ENCODE results near the gene PRRT1B. TPM values are rescaled to one million over a fixed set of nuclear protein-coding genes. Genes with fewer than 3 reads are reported as not detected.

The PRRT1B gene
- total RNA-seq, 6 experiments from 2014 or later, result not detected

- H3K36me3 Mint-ChIP-seq (ENCODE audit: low read depth), result peaks cover 20% of the 10 kb centered on the region
- H3K27me3 Mint-ChIP-seq (ENCODE audit: insufficient read depth), result peaks cover 26% of the 10 kb centered on the region
- H3K4me1 Mint-ChIP-seq (ENCODE audit: low read depth), result peaks cover 32% of the 10 kb centered on the region
- DNase-seq, result peak; percentile 81
- TF ChIP-seq, protein P1, sequence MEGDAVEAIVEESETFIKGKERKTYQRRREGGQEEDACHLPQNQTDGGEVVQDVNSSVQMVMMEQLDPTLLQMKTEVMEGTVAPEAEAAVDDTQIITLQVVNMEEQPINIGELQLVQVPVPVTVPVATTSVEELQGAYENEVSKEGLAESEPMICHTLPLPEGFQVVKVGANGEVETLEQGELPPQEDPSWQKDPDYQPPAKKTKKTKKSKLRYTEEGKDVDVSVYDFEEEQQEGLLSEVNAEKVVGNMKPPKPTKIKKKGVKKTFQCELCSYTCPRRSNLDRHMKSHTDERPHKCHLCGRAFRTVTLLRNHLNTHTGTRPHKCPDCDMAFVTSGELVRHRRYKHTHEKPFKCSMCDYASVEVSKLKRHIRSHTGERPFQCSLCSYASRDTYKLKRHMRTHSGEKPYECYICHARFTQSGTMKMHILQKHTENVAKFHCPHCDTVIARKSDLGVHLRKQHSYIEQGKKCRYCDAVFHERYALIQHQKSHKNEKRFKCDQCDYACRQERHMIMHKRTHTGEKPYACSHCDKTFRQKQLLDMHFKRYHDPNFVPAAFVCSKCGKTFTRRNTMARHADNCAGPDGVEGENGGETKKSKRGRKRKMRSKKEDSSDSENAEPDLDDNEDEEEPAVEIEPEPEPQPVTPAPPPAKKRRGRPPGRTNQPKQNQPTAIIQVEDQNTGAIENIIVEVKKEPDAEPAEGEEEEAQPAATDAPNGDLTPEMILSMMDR (IDR thresholded peaks at IDR 0.05), result no peak
- peaks cover 10% of the 10 kb centered on the region; the same call in 1 of the 2 replicates for H3K9me3 Mint-ChIP-seq
- H3K27ac Mint-ChIP-seq, result peak overlapping the region; percentile 67
- peak overlapping the region; percentile 80 for H3K4me3 Mint-ChIP-seq
Observed at GRCh38 chr9:131500939-131501541, 44.3 kb upstream of the PRRT1B start.

GRCh38 chr9:131502781-131503625 is 42.3 kb upstream of the PRRT1B start, which contains the start of gene POMT1:
TSS of gene POMT1 (plus strand) at chr9:131502918. CDS start at chr9:131504219, 1,301 bp downstream.
- TF ChIP-seq, protein P1 (IDR thresholded peaks at IDR 0.05), result no peak
- peaks cover 10% of the 10 kb centered on the region; the same call in 1 of the 2 replicates for H3K9me3 Mint-ChIP-seq
- peak within 1 kb of the TSS; percentile 75 for H3K27ac Mint-ChIP-seq

DNA sequence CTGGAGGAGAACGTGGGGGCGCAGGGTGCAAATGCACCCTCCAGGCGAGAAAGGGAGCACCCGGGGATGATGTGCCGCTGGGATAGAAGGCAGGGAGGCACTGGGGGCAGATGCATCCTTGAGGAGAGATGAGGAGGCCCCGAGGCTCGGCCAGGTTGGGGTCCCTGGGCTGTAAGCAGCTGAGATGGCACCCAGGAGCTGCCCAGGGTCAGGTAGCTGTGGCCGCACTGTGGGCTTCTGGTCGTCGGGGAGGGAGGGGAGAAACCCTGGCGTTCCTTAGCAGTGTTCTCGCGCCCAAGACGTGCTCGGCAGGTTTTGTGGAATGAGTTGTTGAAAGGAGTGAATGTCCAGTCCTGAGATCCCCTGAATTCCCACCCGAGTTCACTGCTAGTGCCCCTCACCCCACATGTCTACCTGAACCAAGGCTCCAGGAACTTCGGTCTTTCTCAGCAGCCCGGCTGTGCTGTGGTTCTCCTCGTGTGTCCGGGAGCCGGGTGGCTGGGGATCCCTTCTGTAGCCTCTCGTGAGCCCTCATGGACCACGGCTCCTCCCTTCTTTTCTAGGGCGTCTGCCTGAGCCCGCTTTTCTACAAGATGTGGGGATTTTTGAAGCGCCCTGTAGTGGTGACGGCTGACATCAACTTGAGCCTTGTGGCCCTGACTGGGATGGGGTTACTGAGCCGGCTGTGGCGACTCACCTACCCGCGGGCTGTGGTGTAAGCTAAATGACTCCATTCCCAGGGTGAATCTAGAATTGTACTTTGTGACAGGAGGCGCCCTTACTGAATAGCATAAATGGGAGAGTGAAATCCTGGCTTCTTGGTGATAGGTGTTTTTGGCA is 41.5 kb upstream of the PRRT1B start:
- peaks cover 26% of the 10 kb centered on the region for H3K27me3 Mint-ChIP-seq (ENCODE audit: insufficient read depth)
- peak overlapping the region; percentile 98 for H3K4me3 Mint-ChIP-seq
- peaks cover 32% of the 10 kb centered on the region for H3K4me1 Mint-ChIP-seq (ENCODE audit: low read depth)
- peak overlapping the region; percentile 75 for H3K27ac Mint-ChIP-seq
- peaks cover 27% of the 10 kb centered on the region for H3K36me3 Mint-ChIP-seq (ENCODE audit: low read depth)
- peak; percentile 51 for DNase-seq
- H3K9me3 Mint-ChIP-seq, result peaks cover 10% of the 10 kb centered on the region; the same call in 1 of the 2 replicates
- TF ChIP-seq, protein P1 (IDR thresholded peaks at IDR 0.05), result peak; percentile 46

More at GRCh38 chr9:131502781-131503625, 42.3 kb upstream of the PRRT1B start, which contains the start of gene POMT1:
- DNase-seq, result peak; percentile 71
- peaks cover 26% of the 10 kb centered on the region for H3K27me3 Mint-ChIP-seq (ENCODE audit: insufficient read depth)
- H3K4me3 Mint-ChIP-seq, result peak within 1 kb of the TSS; percentile 98
- H3K36me3 Mint-ChIP-seq (ENCODE audit: low read depth), result peaks cover 27% of the 10 kb centered on the region
- H3K4me1 Mint-ChIP-seq (ENCODE audit: low read depth), result peaks cover 32% of the 10 kb centered on the region

DNA sequence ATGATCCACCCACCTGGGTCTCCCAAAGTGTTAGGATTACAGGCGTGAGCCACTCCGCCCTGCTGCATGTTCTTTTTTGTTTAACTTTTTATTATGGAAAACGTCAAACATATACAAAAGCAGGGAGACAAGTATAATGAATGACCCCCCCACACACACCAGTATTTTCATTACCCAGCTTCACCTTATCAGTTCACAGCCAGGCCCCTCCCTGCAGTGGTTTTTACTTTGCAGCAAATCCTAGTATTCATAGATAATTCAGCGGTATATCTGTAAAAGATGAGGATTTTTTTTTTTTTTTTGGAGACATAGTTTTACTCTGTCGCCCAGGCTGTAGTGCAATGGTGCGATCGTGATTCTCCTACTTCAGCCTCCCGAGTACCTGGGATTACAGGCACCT is 40.3 kb upstream of the PRRT1B start:
- TF ChIP-seq, protein P1 (IDR thresholded peaks at IDR 0.05), result no peak
- Mint-ChIP-seq H3K4me3 (no peak overlapping the region), H3K36me3 (ENCODE audit: low read depth) (peaks cover 24% of the 10 kb centered on the region), H3K9me3 (peaks cover 10% of the 10 kb centered on the region; the same call in 1 of the 2 replicates), H3K27me3 (ENCODE audit: insufficient read depth) (peaks cover 20% of the 10 kb centered on the region), H3K27ac (no peak overlapping the region), H3K4me1 (ENCODE audit: low read depth) (peaks cover 32% of the 10 kb centered on the region)
- no peak for DNase-seq

GRCh38 chr9:131511416-131511815 is 33.9 kb upstream of the PRRT1B start:
- peaks cover 26% of the 10 kb centered on the region for H3K36me3 Mint-ChIP-seq (ENCODE audit: low read depth)
- no peak overlapping the region for H3K4me3 Mint-ChIP-seq
- no peaks in the 10 kb centered on the region for H3K9me3 Mint-ChIP-seq
- H3K27me3 Mint-ChIP-seq (ENCODE audit: insufficient read depth), result peaks cover 3% of the 10 kb centered on the region
- no peaks in the 10 kb centered on the region for H3K4me1 Mint-ChIP-seq (ENCODE audit: low read depth)
- no peak for DNase-seq
- H3K27ac Mint-ChIP-seq, result no peak overlapping the region
- TF ChIP-seq, protein P1 (IDR thresholded peaks at IDR 0.05), result no peak

All from HFFc6 (cell line).